Fibroblast of mammary gland (primary cell): ENCODE results near the gene ATP13A5.

Source experiments
- DNase-seq: peaks from one replicate; pipeline ENCODE4 v3.0.0-alpha.2; 2010; ENCODE audit warnings: low read depth
- H3K4me3 ChIP-seq: 2 replicates; pipeline ENCODE4 v1.5.1; 2011; ENCODE audit warnings: low read depth, mild to moderate bottlenecking, low read length, moderate library complexity; ENCODE audit not compliant: control insufficient read depth
- CTCF ChIP-seq: conservative IDR thresholded peaks from 2 replicates; pipeline ENCODE4 v1.5.1; 2011; ENCODE audit warnings: low read depth, low read length, inconsistent platforms; ENCODE audit not compliant: control insufficient read depth, insufficient read depth

ATP13A5 gene

GRCh38 chr3:193378706-193379105 lies at the start of gene ATP13A5:
ATP13A5 (minus strand) TSS chr3:193378753; CDS start chr3:193378725, 28 bp downstream.
- DNase-seq = no peak
- TF ChIP-seq CTCF = no peak
- H3K4me3 ChIP-seq = no peak within 1 kb of the TSS

GRCh38 chr3:193418576-193419373 lies 40.2 kb upstream of the ATP13A5 start:
- DNase-seq = no peak
- TF ChIP-seq CTCF = no peak
- H3K4me3 ChIP-seq = no peak overlapping the region

DNA sequence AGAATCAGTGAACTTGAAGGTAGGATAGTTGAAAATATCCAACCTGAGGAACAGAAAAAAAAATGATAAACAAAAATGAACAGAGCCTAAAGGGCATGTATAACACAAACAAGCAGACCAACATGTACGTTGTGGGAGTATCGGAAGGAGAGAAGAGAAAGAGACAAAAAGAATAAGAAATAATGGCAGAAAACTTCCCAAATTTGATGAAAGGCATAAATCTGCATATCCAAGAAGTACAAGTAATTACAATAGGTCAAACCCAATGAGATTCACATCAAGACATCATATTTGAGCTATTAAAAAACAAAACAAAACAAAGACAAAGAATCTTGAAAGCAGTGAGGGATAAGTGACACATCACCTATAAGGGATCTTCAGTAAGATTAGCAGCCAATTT lies 38.1 kb upstream of the ATP13A5 start:
- no peak for TF ChIP-seq CTCF
- H3K4me3 ChIP-seq = no peak overlapping the region
- DNase-seq = no peak

- TF ChIP-seq CTCF = no peak
- DNase-seq = no peak
Observed at GRCh38 chr3:193407688-193408087, 29.1 kb upstream of the ATP13A5 start.

DNA sequence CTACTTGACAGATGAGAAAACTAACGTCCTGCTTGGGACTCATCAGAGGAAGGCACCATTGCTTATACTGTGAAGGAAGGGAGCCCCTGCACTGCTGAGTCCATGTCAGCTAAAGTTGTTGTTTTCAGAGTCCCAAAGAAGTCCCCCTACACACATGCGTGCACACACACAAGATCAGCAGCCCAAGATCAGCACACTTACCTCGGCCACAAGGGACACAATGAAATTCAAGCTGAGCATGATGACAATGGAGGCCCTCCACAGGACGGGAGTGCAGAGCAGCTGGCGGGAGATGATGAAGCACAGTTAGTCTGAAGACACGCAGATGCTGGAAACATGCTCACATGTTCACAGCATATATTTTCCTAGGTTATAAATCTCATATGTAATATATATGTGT lies 28.6 kb upstream of the ATP13A5 start:
- H3K4me3 ChIP-seq = no peak overlapping the region
- no peak for DNase-seq
- TF ChIP-seq CTCF = no peak

More at GRCh38 chr3:193407688-193408087, 29.1 kb upstream of the ATP13A5 start:
- no peak overlapping the region for H3K4me3 ChIP-seq

DNA sequence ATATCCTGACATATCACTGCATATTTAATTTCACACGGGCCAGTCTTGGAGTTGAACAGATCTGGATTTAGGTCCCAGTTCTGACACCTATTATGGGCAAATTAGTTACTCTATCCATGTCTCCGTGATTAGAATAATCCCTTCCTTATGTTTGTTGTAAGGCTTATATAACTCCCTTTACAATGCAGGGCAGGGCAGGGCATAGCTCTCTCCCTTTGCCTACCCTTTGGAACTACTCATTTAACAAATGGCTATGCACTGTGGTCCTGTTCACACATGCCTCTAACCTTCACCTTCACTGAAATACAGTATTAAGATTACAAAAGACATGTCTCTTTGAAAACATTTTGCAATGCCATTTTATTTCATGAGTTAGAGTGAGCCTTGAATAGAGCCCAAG lies 24.8 kb upstream of the ATP13A5 start:
- no peak for TF ChIP-seq CTCF
- H3K4me3 ChIP-seq = no peak overlapping the region
- no peak for DNase-seq
